ENCODE data around the gene HOXD11. TPM values are rescaled to one million over a fixed set of nuclear protein-coding genes. Genes with fewer than 3 reads are reported as not detected.
A peak's percentile ranks its signal among the peaks of the same experiment; 100 is the strongest.

Gene HOXD11
- total and polyA plus RNA-seq, 9 of the 15 experiments (the other 6 are each of a cell fraction or from before 2014, with no cell fraction given): not detected

GRCh38 chr2:176151442-176152287 is 44.6 kb downstream of the HOXD11 start, which contains the start of gene HOXD4:
HOXD4 (plus strand) TSS chr2:176151550; CDS start chr2:176151634, 84 bp downstream.
- CTCF ChIA-PET (ENCODE audit: low intra/inter-chr PET ratio): no interaction called here
- peak; percentile 24; the same call in 1 of the 3 replicates for ATAC-seq
- BruUV-seq (replicated peaks): no TSS peak
- TF ChIP-seq PRDM10 (IDR thresholded peaks at IDR 0.05; ENCODE audit: partially characterized antibody): no peak
- TF ChIP-seq PHB2 (IDR thresholded peaks at IDR 0.05; ENCODE audit: low read depth): no peak
- TF ChIP-seq KDM5B (IDR thresholded peaks at IDR 0.05; ENCODE audit: insufficient replicate concordance, low read depth, low read length): no peak
- TF ChIP-seq ZNF512 (tag; IDR thresholded peaks at IDR 0.05): no peak
- TF ChIP-seq ZNF133 (CRISPR knock-in tag; IDR thresholded peaks at IDR 0.05): no peak
- no peak for TF ChIP-seq HOXB6 (CRISPR knock-in tag; IDR thresholded peaks at IDR 0.05; ENCODE audit: borderline replicate concordance)
- no peak for TF ChIP-seq ETV1 (tag; conservative IDR thresholded peaks at IDR 0.05; ENCODE audit: low read depth)
- peak; percentile 62; the same call in 1 of the 2 replicates for TF ChIP-seq USF1 (CRISPR knock-in tag; IDR thresholded peaks at IDR 0.05)
- TF ChIP-seq SMC3 (conservative IDR thresholded peaks at IDR 0.05; ENCODE audit: insufficient read depth, low read depth, low read length): no peak
- no peak for TF ChIP-seq MAX (CRISPR knock-in tag; IDR thresholded peaks at IDR 0.05)
- no peak for TF ChIP-seq WHSC1 (IDR thresholded peaks at IDR 0.05; ENCODE audit: low read length)
- TF ChIP-seq MCM3 (IDR thresholded peaks at IDR 0.05): no peak
- no peak for TF ChIP-seq NR1H2 (CRISPR knock-in tag; IDR thresholded peaks at IDR 0.05)
- no peak for TF ChIP-seq SMAD1 (IDR thresholded peaks at IDR 0.05; ENCODE audit: low read depth, low read length, partially characterized antibody)
- no peak for TF ChIP-seq MTA3 (IDR thresholded peaks at IDR 0.05; ENCODE audit: borderline replicate concordance)
- TF ChIP-seq IFI16 (CRISPR knock-in tag; IDR thresholded peaks at IDR 0.05): no peak

More at GRCh38 chr2:176151442-176152287, 44.6 kb downstream of the HOXD11 start, which contains the start of gene HOXD4:
- H3K79me2 ChIP-seq (ENCODE audit: control insufficient read depth, insufficient read depth, low read length): no peaks in the 10 kb centered on the region
- H3K27me3 ChIP-seq (ENCODE audit: control insufficient read depth in 2 of 2, insufficient read depth in 2 of 2, low read length in 2 of 2): peaks cover 71 to 78% of the 10 kb centered on the region in 2 experiments
- H3K9me1 ChIP-seq (ENCODE audit: control insufficient read depth, insufficient read depth, low read length): no peaks in the 10 kb centered on the region
- DNase-seq (ENCODE audit: extremely low read depth in 1 of 4, low spot score in 3 of 4) (peak in 2 of 4 experiments; percentile 35 to 48), FAIRE-seq (no peak)
- H3K36me3 ChIP-seq (ENCODE audit: control insufficient read depth, insufficient read depth, low read length): no peaks in the 10 kb centered on the region
- H3K9me3 ChIP-seq (replicated peaks; ENCODE audit: control insufficient read depth, insufficient read depth, low read depth, low read length): no peaks in the 10 kb centered on the region
- in situ Hi-C loops (cut with MboI): no loop called here
- no peak within 1 kb of the TSS for H2AFZ ChIP-seq (ENCODE audit: low read depth, low read length)
- intact Hi-C loops (cut with micrococcal nuclease): no loop called here
- WGBS (ENCODE audit: insufficient coverage, low coverage, missing lambda C conversion rate): 4% methylated on average over 49 of the region's 55 CpGs
- POLR2A ChIA-PET: interaction anchor here (0.5 kb wide), 1 partner anchor 19 kb away, joined by 3 read pairs; no protein-coding TSS in a partner anchor
- H3K4me2 ChIP-seq (ENCODE audit: insufficient read depth, low read length): no peak within 1 kb of the TSS
- H3K4me1 ChIP-seq (replicated peaks in 1 of 2; ENCODE audit: control insufficient read depth in 2 of 2, insufficient read depth in 2 of 2, low read length in 2 of 2): peaks cover 0 to 10% of the 10 kb centered on the region in 2 experiments; a peak in 1 of 5 replicates
- no peaks in the 10 kb centered on the region for H4K20me1 ChIP-seq (replicated peaks; ENCODE audit: control insufficient read depth, insufficient read depth, low read length)
- no peak within 1 kb of the TSS for H3K4me3 ChIP-seq
- no peak within 1 kb of the TSS for H3K9ac ChIP-seq (ENCODE audit: insufficient read depth in 1 of 2, low read depth in 2 of 2, low read length in 2 of 2)
- no peak within 1 kb of the TSS for H3K27ac ChIP-seq (ENCODE audit: extremely low read depth, low read depth, low read length)

Data from K562 (cell line).